ENCODE data around the gene GIMD1.
"Not testable (repeated sequence)": the region's sequence is repeated elsewhere in the genome, so short reads cannot be mapped to it uniquely, and the experiment has no call there.

The GIMD1 gene

DNA sequence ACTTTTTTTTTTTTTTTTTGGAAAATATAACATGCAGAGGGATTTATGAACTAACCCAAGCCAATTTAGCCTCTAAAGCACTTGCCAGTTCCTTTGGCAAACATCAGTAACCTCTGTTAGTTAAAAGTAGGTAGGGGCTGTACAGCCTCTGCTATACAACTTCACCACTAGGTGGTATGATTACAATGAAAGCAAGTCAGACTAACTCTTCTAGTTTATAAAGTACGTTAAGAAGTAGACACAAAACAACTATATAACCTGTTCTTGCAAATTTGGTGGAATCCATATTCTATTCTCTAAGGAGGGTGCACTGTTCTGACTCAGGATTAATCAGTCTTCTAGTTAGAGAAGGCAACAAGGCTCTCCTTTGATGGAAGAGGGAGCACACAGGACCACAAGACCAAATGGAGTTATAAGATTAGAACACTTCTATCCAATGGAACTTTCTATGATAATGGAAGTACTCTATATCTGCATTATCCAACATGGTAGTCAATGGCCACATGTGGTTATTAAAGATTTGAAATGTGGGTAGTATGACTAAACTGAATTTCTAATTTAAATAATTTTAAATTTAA, 39.4 kb downstream of the GIMD1 start:
- Histone ChIP-seq H3K36me3 (ENCODE audit: control insufficient read depth, insufficient read depth, low read length) (peaks cover 69% of the 10 kb centered on the region), H3K4me3 (ENCODE audit: low read depth, low read length) (no peak overlapping the region), H3K9ac (ENCODE audit: low read length) (no peak overlapping the region), H3K27ac (ENCODE audit: low read depth, low read length) (no peak overlapping the region), H3K9me3 (ENCODE audit: control insufficient read depth, insufficient read depth, low read depth, low read length) (no peaks in the 10 kb centered on the region), H3K4me1 (ENCODE audit: control insufficient read depth, insufficient read depth, low read length) (no peaks in the 10 kb centered on the region; the same call in 1 of the 2 replicates), H3K27me3 (ENCODE audit: control insufficient read depth, insufficient read depth, low read length) (no peaks in the 10 kb centered on the region)

DNA sequence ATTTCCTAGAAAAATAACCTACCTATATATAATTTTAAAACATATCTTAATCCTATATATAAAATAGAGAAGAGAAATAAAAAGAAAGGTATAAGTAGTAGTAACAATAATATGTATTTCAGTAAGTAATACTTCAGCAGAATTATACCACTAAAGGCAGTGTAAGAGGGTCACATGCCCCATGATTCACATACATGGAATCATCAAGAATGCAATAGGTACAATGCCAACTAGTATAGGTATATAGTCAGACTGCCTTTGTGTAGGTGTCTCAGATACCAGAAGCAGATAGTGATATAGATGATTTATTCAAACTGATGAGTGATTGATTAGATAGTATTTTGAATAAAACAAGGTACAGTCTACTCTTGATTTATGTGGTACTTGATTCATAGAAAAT, 42.8 kb downstream of the GIMD1 start:
- Histone ChIP-seq H3K4me1 (ENCODE audit: control insufficient read depth, insufficient read depth, low read length) (no peaks in the 10 kb centered on the region; the same call in 1 of the 2 replicates), H3K36me3 (ENCODE audit: control insufficient read depth, insufficient read depth, low read length) (peaks cover 40% of the 10 kb centered on the region), H3K27ac (ENCODE audit: low read depth, low read length) (no peak overlapping the region), H3K27me3 (ENCODE audit: control insufficient read depth, insufficient read depth, low read length) (no peaks in the 10 kb centered on the region), H3K9me3 (ENCODE audit: control insufficient read depth, insufficient read depth, low read depth, low read length) (peaks cover under 1% of the 10 kb centered on the region), H3K9ac (ENCODE audit: low read length) (no peak overlapping the region), H3K4me3 (ENCODE audit: low read depth, low read length) (no peak overlapping the region)

DNA sequence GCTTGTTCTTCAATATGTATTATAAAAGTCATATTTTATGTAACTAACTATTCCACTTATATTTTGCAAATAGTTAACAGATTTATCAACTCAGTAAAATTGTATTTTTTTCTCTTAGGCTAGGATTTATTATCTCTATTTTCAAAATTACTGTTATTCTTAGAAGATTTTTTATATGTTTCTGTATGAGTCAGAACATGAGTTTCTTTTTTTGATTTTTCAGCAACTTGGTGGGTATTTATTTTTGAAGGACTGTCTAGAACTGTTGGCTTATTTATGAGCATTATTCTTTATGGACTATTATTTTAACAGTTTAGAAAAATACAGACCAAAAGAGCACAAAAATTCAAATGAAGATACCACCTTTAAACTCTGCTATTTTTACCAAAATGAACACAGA, 45.5 kb downstream of the GIMD1 start:
- Histone ChIP-seq H3K9me3 (ENCODE audit: control insufficient read depth, insufficient read depth, low read depth, low read length) (peaks cover 8% of the 10 kb centered on the region), H3K4me1 (ENCODE audit: control insufficient read depth, insufficient read depth, low read length) (no peaks in the 10 kb centered on the region; the same call in 1 of the 2 replicates), H3K9ac (ENCODE audit: low read length) (no peak overlapping the region), H3K36me3 (ENCODE audit: control insufficient read depth, insufficient read depth, low read length) (peaks cover 29% of the 10 kb centered on the region), H3K4me3 (ENCODE audit: low read depth, low read length) (no peak overlapping the region), H3K27ac (ENCODE audit: low read depth, low read length) (no peak overlapping the region), H3K27me3 (ENCODE audit: control insufficient read depth, insufficient read depth, low read length) (no peaks in the 10 kb centered on the region)

DNA sequence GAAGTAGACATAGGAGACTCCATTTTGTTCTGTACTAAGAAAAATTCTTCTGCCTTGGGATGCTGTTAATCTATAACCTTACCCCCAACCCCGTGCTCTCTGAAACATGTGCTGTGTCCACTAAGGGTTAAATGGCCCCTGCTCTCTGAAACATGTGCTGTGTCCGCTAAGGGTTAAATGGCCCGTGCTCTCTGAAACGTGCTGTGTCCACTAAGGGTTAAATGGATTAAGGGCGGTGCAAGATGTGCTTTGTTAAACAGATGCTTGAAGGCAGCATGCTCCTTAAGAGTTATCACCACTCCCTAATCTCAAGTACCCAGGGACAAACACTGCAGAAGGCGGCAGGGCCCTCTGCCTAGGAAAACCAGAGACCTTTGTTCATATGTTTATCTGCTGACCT, 46.8 kb downstream of the GIMD1 start:
- not testable (repeated sequence) for H3K27me3 ChIP-seq (ENCODE audit: control insufficient read depth, insufficient read depth, low read length); H3K4me3 ChIP-seq (ENCODE audit: low read depth, low read length); H3K9me3 ChIP-seq (ENCODE audit: control insufficient read depth, insufficient read depth, low read depth, low read length); H3K9ac ChIP-seq (ENCODE audit: low read length); H3K4me1 ChIP-seq (ENCODE audit: control insufficient read depth, insufficient read depth, low read length); H3K27ac ChIP-seq (ENCODE audit: low read depth, low read length)
- H3K36me3 ChIP-seq (ENCODE audit: control insufficient read depth, insufficient read depth, low read length), result peaks cover 16% of the 10 kb centered on the region

DNA sequence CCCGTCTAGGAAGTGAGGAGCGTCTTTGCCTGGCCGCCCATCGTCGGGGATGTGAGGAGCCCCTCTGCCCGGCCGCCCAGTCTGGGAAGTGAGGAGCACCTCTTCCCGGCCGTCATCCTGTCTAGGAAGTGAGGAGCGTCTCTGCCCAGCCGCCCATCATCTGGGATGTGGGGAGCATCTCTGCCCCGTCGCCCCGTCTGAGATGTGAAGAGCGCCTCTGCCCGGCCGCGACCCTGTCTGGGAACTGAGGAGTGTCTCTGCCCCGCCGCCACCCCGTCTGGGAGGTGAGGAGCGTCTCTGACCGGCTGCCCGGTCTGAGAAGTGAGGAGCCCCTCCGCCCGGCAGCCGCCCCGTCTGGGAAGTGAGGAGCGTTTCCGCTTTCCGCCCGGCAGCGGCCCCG, 47.4 kb downstream of the GIMD1 start:
- peaks cover 11% of the 10 kb centered on the region for H3K36me3 ChIP-seq (ENCODE audit: control insufficient read depth, insufficient read depth, low read length)
- not testable (repeated sequence) for H3K4me3 ChIP-seq (ENCODE audit: low read depth, low read length); H3K27me3 ChIP-seq (ENCODE audit: control insufficient read depth, insufficient read depth, low read length); H3K9me3 ChIP-seq (ENCODE audit: control insufficient read depth, insufficient read depth, low read depth, low read length); H3K4me1 ChIP-seq (ENCODE audit: control insufficient read depth, insufficient read depth, low read length); H3K27ac ChIP-seq (ENCODE audit: low read depth, low read length); H3K9ac ChIP-seq (ENCODE audit: low read length)

DNA sequence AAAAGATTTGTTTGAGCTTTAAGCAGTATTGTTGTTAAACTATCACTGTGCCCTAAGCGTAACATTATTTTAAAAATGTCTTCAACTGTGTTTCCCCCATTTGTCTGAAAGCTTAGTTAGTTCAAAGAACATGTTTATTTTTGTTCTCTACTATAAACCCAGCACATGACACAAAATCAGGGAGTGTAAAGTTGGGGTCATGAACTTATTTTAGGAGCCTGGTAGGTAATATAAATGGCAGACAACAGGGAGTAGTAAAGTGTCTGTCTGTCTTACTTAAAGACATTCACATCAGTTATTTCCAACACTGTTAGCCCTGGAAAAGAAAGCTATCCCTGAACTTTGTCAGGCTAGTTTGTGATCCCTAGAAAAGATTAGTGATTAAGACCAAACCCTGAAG, 48.3 kb downstream of the GIMD1 start:
- peaks cover 8% of the 10 kb centered on the region for H3K9me3 ChIP-seq (ENCODE audit: control insufficient read depth, insufficient read depth, low read depth, low read length)

DNA sequence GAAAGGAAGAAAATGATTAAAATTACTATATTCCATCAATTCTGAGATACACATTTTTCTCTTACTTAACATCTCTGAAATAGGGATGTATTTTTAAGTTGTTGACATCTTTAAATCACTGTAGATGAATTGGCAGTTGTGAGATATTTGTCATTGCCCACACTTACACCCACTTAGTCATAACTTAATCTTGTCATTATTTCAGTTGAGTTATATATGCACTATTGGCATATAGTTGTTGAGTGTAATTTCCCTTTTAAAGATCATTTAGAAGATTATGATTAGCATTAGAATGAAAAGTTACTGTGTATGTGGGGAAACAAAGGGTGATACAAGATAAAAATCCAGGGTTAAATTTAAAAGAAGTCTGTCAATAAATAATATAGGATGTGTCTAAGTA, 50.1 kb downstream of the GIMD1 start:
- Histone ChIP-seq H3K27ac (ENCODE audit: low read depth, low read length) (no peak overlapping the region), H3K4me3 (ENCODE audit: low read depth, low read length) (no peak overlapping the region), H3K4me1 (ENCODE audit: control insufficient read depth, insufficient read depth, low read length) (0 out of 2 replicates have a peak, but pooled peaks cover 4% of the 10 kb centered on the region), H3K9me3 (ENCODE audit: control insufficient read depth, insufficient read depth, low read depth, low read length) (peaks cover 8% of the 10 kb centered on the region), H3K36me3 (ENCODE audit: control insufficient read depth, insufficient read depth, low read length) (peaks cover 7% of the 10 kb centered on the region; the same call in 1 of the 2 replicates), H3K9ac (ENCODE audit: low read length) (no peak overlapping the region), H3K27me3 (ENCODE audit: control insufficient read depth, insufficient read depth, low read length) (no peaks in the 10 kb centered on the region)

More for the DNA sequence above, 48.3 kb downstream of the GIMD1 start:
- H3K36me3 ChIP-seq (ENCODE audit: control insufficient read depth, insufficient read depth, low read length), result peaks cover 7% of the 10 kb centered on the region; the same call in 1 of the 2 replicates
- peaks cover 4% of the 10 kb centered on the region; the same call in 1 of the 2 replicates for H3K4me1 ChIP-seq (ENCODE audit: control insufficient read depth, insufficient read depth, low read length)
- H3K4me3 ChIP-seq (ENCODE audit: low read depth, low read length), result no peak overlapping the region
- no peaks in the 10 kb centered on the region for H3K27me3 ChIP-seq (ENCODE audit: control insufficient read depth, insufficient read depth, low read length)
- no peak overlapping the region for H3K9ac ChIP-seq (ENCODE audit: low read length)
- no peak overlapping the region for H3K27ac ChIP-seq (ENCODE audit: low read depth, low read length)

DNA sequence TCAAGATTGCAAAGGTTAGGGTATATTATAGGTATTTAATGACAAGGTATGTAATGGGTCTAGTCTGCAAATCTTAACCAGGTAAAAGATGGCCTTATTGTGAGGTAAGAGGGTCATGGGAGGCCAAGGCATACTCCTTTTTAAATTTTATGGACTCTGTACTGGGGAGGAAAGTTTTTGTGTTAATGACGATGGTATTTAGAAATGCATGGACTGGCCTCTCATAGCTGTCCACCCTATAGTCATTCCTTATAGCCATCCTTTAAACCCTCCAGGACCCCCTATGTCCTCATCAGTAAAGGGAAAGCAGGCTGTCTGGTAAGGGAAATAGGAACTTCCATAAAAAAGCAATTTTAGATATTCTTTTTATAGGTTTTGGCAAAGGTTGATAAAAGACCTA, 50.8 kb downstream of the GIMD1 start:
- H3K9me3 ChIP-seq (ENCODE audit: control insufficient read depth, insufficient read depth, low read depth, low read length), result peaks cover 8% of the 10 kb centered on the region
- H3K9ac ChIP-seq (ENCODE audit: low read length), result no peak overlapping the region
- peaks cover 7% of the 10 kb centered on the region; the same call in 1 of the 2 replicates for H3K36me3 ChIP-seq (ENCODE audit: control insufficient read depth, insufficient read depth, low read length)
- H3K27me3 ChIP-seq (ENCODE audit: control insufficient read depth, insufficient read depth, low read length), result no peaks in the 10 kb centered on the region
- H3K4me1 ChIP-seq (ENCODE audit: control insufficient read depth, insufficient read depth, low read length), result 0 out of 2 replicates have a peak, but pooled peaks cover 4% of the 10 kb centered on the region
- no peak overlapping the region for H3K27ac ChIP-seq (ENCODE audit: low read depth, low read length)
- peak overlapping the region; percentile 90; the same call in 1 of the 2 replicates for H3K4me3 ChIP-seq (ENCODE audit: low read depth, low read length)

DNA sequence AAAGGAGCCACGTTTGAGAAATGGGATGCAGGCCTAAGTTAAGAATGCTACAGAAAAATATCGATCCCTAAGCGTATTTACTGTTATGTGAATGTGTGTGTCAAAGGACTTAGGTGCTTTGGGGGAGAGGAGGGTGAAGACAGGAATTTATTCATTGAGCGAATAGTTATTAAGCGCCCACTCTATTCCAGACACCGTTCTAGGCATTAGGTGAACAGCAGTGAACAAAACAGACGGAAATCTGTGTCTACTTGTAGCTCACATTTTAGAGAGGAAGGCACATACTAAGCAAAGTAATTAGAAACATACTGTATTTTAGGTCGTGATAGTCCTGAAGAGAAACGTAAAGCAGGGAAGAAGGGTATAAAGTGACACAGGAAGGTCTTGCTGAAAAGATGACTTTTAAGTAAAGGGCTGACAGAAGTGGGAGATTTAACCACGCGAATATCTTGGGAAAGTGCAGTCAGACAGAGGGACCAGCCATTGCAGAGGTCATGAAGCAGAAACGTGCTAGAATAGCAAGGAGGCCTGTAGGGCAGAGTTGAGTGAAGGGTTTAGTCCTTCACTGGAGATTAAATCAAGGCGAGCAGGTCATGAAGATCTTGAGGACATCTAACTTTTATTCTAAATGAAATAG, 51.7 kb downstream of the GIMD1 start:
- H3K4me1 ChIP-seq (ENCODE audit: control insufficient read depth, insufficient read depth, low read length), result 0 out of 2 replicates have a peak, but pooled peaks cover 4% of the 10 kb centered on the region
- H3K9ac ChIP-seq (ENCODE audit: low read length), result peak overlapping the region; percentile 100
- H3K27ac ChIP-seq (ENCODE audit: low read depth, low read length), result peak overlapping the region; percentile 99
- H3K4me3 ChIP-seq (ENCODE audit: low read depth, low read length), result peak overlapping the region; percentile 90
- peaks cover 7% of the 10 kb centered on the region; the same call in 1 of the 2 replicates for H3K36me3 ChIP-seq (ENCODE audit: control insufficient read depth, insufficient read depth, low read length)
- peaks cover 8% of the 10 kb centered on the region for H3K9me3 ChIP-seq (ENCODE audit: control insufficient read depth, insufficient read depth, low read depth, low read length)
- H3K27me3 ChIP-seq (ENCODE audit: control insufficient read depth, insufficient read depth, low read length), result no peaks in the 10 kb centered on the region

DNA sequence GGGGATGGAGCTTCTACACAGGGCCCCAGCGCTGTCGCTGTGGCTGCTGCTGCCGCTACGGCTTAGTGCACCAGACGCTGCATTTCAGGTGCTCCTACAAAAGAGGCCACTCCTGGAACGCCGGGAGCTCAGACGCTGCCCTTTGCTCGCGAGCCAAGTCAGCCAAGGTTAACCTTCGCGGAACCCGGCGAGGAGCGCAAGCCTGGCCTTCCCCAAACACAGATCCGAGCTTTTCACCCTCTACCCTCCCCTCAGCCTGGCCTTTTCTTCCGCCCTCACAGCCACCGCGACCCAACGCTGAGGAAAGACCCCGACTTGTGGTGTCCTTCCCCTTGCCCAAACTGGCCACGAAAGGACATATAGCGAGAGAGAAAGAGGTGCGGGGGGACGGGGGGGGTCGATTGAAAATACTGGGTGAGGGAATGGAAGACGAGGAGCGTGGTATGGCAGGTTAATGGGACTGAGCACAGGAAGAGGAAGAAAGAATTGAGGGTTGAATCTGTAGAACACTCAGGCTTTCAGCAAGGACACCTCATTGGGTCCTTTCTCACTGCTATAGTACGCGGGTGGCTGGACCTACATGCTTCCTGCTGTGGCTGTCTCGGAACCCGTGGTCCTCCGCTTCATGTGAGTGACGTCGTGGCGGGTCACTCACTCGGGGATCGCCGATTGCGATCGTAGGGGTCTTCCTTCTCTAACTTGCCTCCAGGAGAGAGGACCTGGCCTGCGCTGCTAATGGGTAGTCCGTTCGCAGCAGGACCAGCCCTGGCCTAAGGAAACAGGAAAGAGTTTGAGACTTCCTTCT, 52.4 kb downstream of the GIMD1 start, which contains the start of the genes AIMP1 and TBCK:
AIMP1 (plus strand) TSS at position 583 of the 805 bp plus-strand sequence. CDS start 8,460 bp downstream, outside the sequence.
TBCK (minus strand) TSS at position 242 of the 805 bp plus-strand sequence. CDS start 7,249 bp downstream, outside the sequence.
- H3K27ac ChIP-seq (ENCODE audit: low read depth, low read length), result peak within 1 kb of the TSS; percentile 99
- H3K9ac ChIP-seq (ENCODE audit: low read length), result peak within 1 kb of the TSS; percentile 100
- H3K4me1 ChIP-seq (ENCODE audit: control insufficient read depth, insufficient read depth, low read length), result 0 out of 2 replicates have a peak, but pooled peaks cover 4% of the 10 kb centered on the region
- peaks cover 8% of the 10 kb centered on the region for H3K9me3 ChIP-seq (ENCODE audit: control insufficient read depth, insufficient read depth, low read depth, low read length)
- H3K36me3 ChIP-seq (ENCODE audit: control insufficient read depth, insufficient read depth, low read length), result peaks cover 7% of the 10 kb centered on the region; the same call in 1 of the 2 replicates
- peak within 1 kb of the TSS; percentile 90 for H3K4me3 ChIP-seq (ENCODE audit: low read depth, low read length)
- H3K27me3 ChIP-seq (ENCODE audit: control insufficient read depth, insufficient read depth, low read length), result no peaks in the 10 kb centered on the region

Data from HUES6 (cell line).